Upper lobe of left lung (tissue), 6 donors: ENCODE measurements around the gene RASGEF1B. TPM values are rescaled to one million over a fixed set of nuclear protein-coding genes. Genes with fewer than 3 reads are reported as not detected.

ENCODE experiments used
- ATAC-seq, 2 donors: fragments of 200-7000 bp; cut with Tn5 transposase; one replicate each; pipeline ENCODE4 v1.9.1; 2022; ENCODE audit warnings: mild to moderate bottlenecking in 2 of 2, moderate library complexity in 2 of 2; ENCODE audit not compliant: low FRiP score in 2 of 2
- DNase-seq, 2 donors: peaks; one replicate each; pipeline ENCODE4 v3.0.0-alpha.2; 2019 to 2020
- H3K27ac ChIP-seq, 4 donors: fragments of 200-600 bp; sonication (generic); one replicate each; pipeline ENCODE4 v1.5.1; 2016 to 2019
- H3K27me3 ChIP-seq, 4 donors: fragments of 200-600 bp; sonication (generic); one replicate each; pipeline ENCODE4 v1.5.1; 2017 to 2019
- H3K36me3 ChIP-seq, 4 donors: fragments of 200-600 bp; sonication (generic); one replicate each; pipeline ENCODE4 v1.5.1; 2016 to 2019
- H3K4me1 ChIP-seq, 4 donors: fragments of 200-600 bp; sonication (generic); one replicate each; pipeline ENCODE4 v1.5.1; 2018 to 2019
- H3K4me3 ChIP-seq, 4 donors: fragments of 200-600 bp; sonication (generic); one replicate each; pipeline ENCODE4 v1.5.1; 2017 to 2019; ENCODE audit warnings: mild to moderate bottlenecking in 2 of 4, moderate library complexity in 1 of 4
- H3K9me3 ChIP-seq, 4 donors: fragments of 200-600 bp; sonication (generic); one replicate each; pipeline ENCODE4 v1.5.1; 2018 to 2019
- CTCF ChIP-seq, 6 experiments: fragments of 450-650 bp in 4 of 6; fragments of 200-600 bp in 2 of 6; sonication (generic) in 2 of 6; IDR thresholded peaks; one replicate each; pipeline ENCODE4 v1.5.1; 2016 to 2019; ENCODE audit warnings: antibody characterized with exemption in 6 of 6
- EP300 ChIP-seq, 4 donors: sonication (generic); formaldehyde crosslinking; IDR thresholded peaks; one replicate each; pipeline ENCODE4 v1.5.1; 2017; ENCODE audit warnings: antibody characterized with exemption in 4 of 4, control low read depth in 2 of 4
- POLR2A ChIP-seq, 4 donors: fragments of 450-650 bp; IDR thresholded peaks; one replicate each; pipeline ENCODE4 v1.5.1; 2016 to 2017; ENCODE audit warnings: antibody characterized with exemption in 4 of 4, mild to moderate bottlenecking in 2 of 4
- POLR2AphosphoS5 ChIP-seq, 2 donors: sonication (generic); formaldehyde crosslinking; IDR thresholded peaks; one replicate each; pipeline ENCODE4 v1.5.1; 2017; ENCODE audit warnings: antibody characterized with exemption in 2 of 2
- WGBS, 2 donors: methylation state at CpG; one replicate each; pipeline ENCODE4 v1.1.5; 2017 to 2018; 5-methylcytosine and 5-hydroxymethylcytosine counted together
- total RNA-seq, 6 donors: library from RNA; depleted of rRNA in 4 of 6; stranded (reverse); fragments of >200 nt in 4 of 6; gene quantifications; one replicate each; pipeline versions ENCODE4 v1.1.0 to v1.2.1, GENCODE V29; 2016 to 2021
- donor health status: DM: no; HTN: no; CAD: no; lungs with moderate emphysema.
- donor health status: DM: no; HTN: yes; CAD: no; lungs with severe emphysema.

Gene RASGEF1B
- total RNA-seq, 6 donors from 2014 or later = 45.7 to 81.2 (median 71.4) TPM

DNA sequence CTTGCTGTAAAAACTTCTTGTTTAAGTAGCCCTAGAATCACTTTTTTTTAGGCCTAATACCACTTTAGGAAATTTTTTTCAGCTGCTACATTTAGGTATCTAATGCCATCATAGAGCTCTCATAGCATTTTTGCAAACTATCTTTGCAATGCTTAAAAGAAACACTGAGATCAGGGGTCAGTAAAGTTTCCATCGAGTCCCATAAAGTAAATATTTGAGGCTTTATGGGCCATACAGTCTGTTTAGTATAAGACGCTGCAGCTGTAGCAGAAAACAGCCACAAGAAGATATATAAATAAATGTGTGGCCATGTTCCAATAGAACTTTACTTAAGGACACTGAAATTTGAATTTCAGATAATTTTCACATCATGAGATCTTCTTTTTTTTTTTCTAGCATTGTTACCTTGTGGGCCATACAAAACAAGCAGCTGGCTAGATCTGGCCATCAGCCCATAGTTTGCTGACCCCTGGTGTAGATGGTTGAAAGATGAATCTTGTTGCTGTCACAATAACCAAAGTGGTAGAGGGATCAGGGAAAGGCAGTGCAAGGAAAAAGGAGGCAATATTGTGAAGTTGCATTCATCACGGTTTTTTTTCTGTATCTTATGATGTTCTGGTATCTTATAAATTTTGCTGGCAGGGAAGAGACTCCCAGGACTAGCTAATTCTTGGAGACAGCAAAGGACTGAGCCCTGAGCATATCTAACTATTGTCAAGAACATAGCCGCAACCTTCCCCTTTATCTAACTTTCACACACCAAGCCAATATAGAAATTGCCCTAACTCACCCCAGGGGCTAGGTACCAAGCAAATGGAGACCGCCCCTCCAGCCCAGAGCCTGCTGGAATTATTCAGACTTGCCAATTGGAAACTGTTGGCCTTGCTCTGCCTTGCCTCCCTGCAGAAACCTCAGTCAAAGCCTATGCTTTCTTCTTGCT is 46.6 kb downstream of the RASGEF1B start:
- Histone ChIP-seq H3K36me3 (peaks cover 0 to 45% (median 31%) of the 10 kb centered on the region in 4 donors), H3K4me1 (no peaks in the 10 kb centered on the region), H3K4me3 (no peak overlapping the region), H3K27me3 (no peaks in the 10 kb centered on the region), H3K27ac (no peak overlapping the region), H3K9me3 (no peaks in the 10 kb centered on the region)
- WGBS, 2 donors = 86 to 88% methylated on average over 5 of the region's 5 CpGs
- DNase-seq (no peak), ATAC-seq (no peak)
- TF ChIP-seq CTCF (IDR thresholded peaks at IDR 0.05) (no peak), EP300 (IDR thresholded peaks at IDR 0.05) (no peak), POLR2AphosphoS5 (IDR thresholded peaks at IDR 0.05) (no peak), POLR2A (IDR thresholded peaks at IDR 0.05) (no peak)

GRCh38 chr4:81424336-81424735 is 47.4 kb downstream of the RASGEF1B start:
- H3K9me3 ChIP-seq = no peaks in the 10 kb centered on the region
- peaks cover 0 to 37% (median 23%) of the 10 kb centered on the region in 4 donors for H3K36me3 ChIP-seq
- TF ChIP-seq EP300 (IDR thresholded peaks at IDR 0.05) (no peak), POLR2A (IDR thresholded peaks at IDR 0.05) (no peak), POLR2AphosphoS5 (IDR thresholded peaks at IDR 0.05) (no peak), CTCF (IDR thresholded peaks at IDR 0.05) (no peak)
- WGBS, 2 donors = 70 to 77% methylated on average over 6 of the region's 6 CpGs
- ATAC-seq (no peak), DNase-seq (no peak)
- H3K27me3 ChIP-seq = no peaks in the 10 kb centered on the region
- H3K4me3 ChIP-seq = no peak overlapping the region
- no peak overlapping the region for H3K27ac ChIP-seq
- H3K4me1 ChIP-seq = no peaks in the 10 kb centered on the region

DNA sequence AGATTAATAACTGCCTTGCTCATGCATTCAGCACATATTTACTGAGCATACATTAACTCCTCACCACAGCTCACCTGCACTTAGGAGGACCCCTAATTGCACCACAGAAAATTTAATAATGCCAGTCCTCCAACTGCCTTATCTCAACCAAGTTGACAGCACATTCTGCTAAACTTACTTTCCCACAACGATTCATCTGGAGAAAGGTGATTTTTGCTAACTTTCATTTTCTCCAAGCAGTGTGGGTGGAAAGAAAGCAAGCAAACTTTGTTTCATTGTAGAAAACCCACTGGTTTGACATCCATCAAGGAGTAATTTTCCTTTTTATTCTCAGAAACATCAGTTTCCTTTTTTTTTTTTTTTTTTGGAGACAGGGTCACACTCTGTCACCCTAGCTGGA is 49.1 kb downstream of the RASGEF1B start:
- ATAC-seq (no peak), DNase-seq (no peak)
- Histone ChIP-seq H3K27ac (no peak overlapping the region), H3K9me3 (no peaks in the 10 kb centered on the region), H3K27me3 (no peaks in the 10 kb centered on the region), H3K4me3 (no peak overlapping the region), H3K36me3 (peaks cover 0 to 20% (median 16%) of the 10 kb centered on the region in 4 donors), H3K4me1 (no peaks in the 10 kb centered on the region)
- 58 to 61% methylated on average over 1 of the region's 1 CpG for WGBS, 2 donors
- TF ChIP-seq POLR2AphosphoS5 (IDR thresholded peaks at IDR 0.05) = no peak

GRCh38 chr4:81421346-81422218 is 50.1 kb downstream of the RASGEF1B start:
- H3K27me3 ChIP-seq = no peaks in the 10 kb centered on the region
- 66 to 78% methylated on average over 6 of the region's 6 CpGs for WGBS, 2 donors
- peaks cover 0 to 12% (median 9%) of the 10 kb centered on the region in 4 donors for H3K36me3 ChIP-seq
- H3K9me3 ChIP-seq = no peaks in the 10 kb centered on the region
- H3K27ac ChIP-seq = peak overlapping the region in 3 of 4 donors; percentile 21 to 32 (median 32)
- DNase-seq = peak in 1 of 2 donors; percentile 67
- no peak overlapping the region for H3K4me3 ChIP-seq
- ATAC-seq = peak; percentile 83 to 85
- H3K4me1 ChIP-seq = no peaks in the 10 kb centered on the region
- TF ChIP-seq POLR2AphosphoS5 (IDR thresholded peaks at IDR 0.05) (peak; percentile 36 to 53), CTCF (IDR thresholded peaks at IDR 0.05) (no peak), POLR2A (IDR thresholded peaks at IDR 0.05) (no peak), EP300 (IDR thresholded peaks at IDR 0.05) (peak in 1 of 4 donors; percentile 90)

DNA sequence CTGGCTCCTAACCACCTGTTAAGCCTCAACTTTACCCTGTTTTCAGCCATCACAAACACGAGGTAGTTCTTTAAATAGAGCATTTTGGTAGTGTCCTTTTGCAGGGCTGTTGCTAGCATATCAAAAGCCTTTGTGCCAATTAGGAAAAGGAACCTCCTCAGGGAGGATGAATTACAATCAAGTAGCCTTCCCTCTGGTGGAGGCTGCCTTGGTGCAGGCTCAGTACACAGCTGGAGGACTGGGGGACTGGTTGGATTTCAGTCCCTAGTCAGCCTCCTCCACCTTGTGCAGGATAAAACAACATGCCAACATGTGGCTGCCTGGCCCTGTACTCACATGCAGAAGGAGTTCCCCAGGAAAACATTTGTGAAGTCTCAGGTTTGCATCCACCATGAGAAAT is 53.1 kb downstream of the RASGEF1B start:
- Histone ChIP-seq H3K27me3 (no peaks in the 10 kb centered on the region), H3K4me1 (no peaks in the 10 kb centered on the region), H3K9me3 (no peaks in the 10 kb centered on the region), H3K4me3 (no peak overlapping the region), H3K36me3 (no peaks in the 10 kb centered on the region), H3K27ac (no peak overlapping the region)
- TF ChIP-seq POLR2AphosphoS5 (IDR thresholded peaks at IDR 0.05) (no peak), CTCF (IDR thresholded peaks at IDR 0.05) (no peak), POLR2A (IDR thresholded peaks at IDR 0.05) (no peak), EP300 (IDR thresholded peaks at IDR 0.05) (no peak)
- DNase-seq = no peak
- no peak for ATAC-seq
- 50 to 72% methylated on average over 1 of the region's 1 CpG for WGBS, 2 donors
